PC-9 (cell line): ENCODE results near the gene PTPRC. TPM values are rescaled to one million over a fixed set of nuclear protein-coding genes. Genes with fewer than 3 reads are reported as not detected.

Experiments used
- BruUV-seq: library from RNA; stranded (reverse); fragments of 400-500 nt; replicated peaks from 2 replicates; lab custom pipeline; 2021; lab: Mats Ljungman, UMichigan
- CTCF ChIA-PET: fragments of 300-600 bp; sonication (Branson Sonifier 250); formaldehyde crosslinking; loops from one replicate; lab custom pipeline; 2022; ENCODE audit warnings: antibody characterized with exemption; lab: Charles Lee
- POLR2A ChIA-PET: fragments of 300-600 bp; sonication (Branson Sonifier 250); formaldehyde crosslinking; loops from one replicate; lab custom pipeline; 2022; ENCODE audit warnings: antibody characterized with exemption; ENCODE audit not compliant: unreplicated experiment; lab: Charles Lee
- DNase-seq, 2 experiments: peaks; one replicate each; pipeline versions ENCODE4 v3.0.0 to v3.0.0-alpha.2; 2015 to 2022; ENCODE audit warnings: mixed read lengths in 1 of 2
- H2AFZ ChIP-seq: fragments of 200-600 bp; sonication (generic); 2 replicates; pipeline ENCODE4 v1.8.1; 2017; ENCODE audit warnings: antibody characterized with exemption
- H3F3A ChIP-seq: fragments of 200-600 bp; sonication (generic); 2 replicates; pipeline ENCODE4 v1.8.1; 2017; ENCODE audit warnings: antibody characterized with exemption, mild to moderate bottlenecking, low read depth; ENCODE audit not compliant: insufficient read depth
- H3K27ac ChIP-seq: fragments of 200-600 bp; sonication (generic); 2 replicates; pipeline ENCODE4 v1.6.1; 2016; ENCODE audit warnings: mixed run types
- H3K27me3 ChIP-seq: fragments of 200-600 bp; sonication (generic); 2 replicates; pipeline ENCODE4 v1.6.1; 2016; ENCODE audit warnings: low read depth, mixed run types; ENCODE audit not compliant: insufficient read depth
- H3K36me3 ChIP-seq: fragments of 200-600 bp; sonication (generic); 2 replicates; pipeline ENCODE4 v1.6.1; 2016; ENCODE audit warnings: low read depth, mixed run types
- H3K4me1 ChIP-seq: fragments of 200-600 bp; sonication (generic); replicated peaks from 2 replicates; pipeline ENCODE4 v1.6.1; 2016; ENCODE audit warnings: mixed run types; ENCODE audit not compliant: insufficient read depth
- H3K4me2 ChIP-seq: fragments of 200-600 bp; sonication (generic); 2 replicates; pipeline ENCODE4 v1.6.1; 2017; ENCODE audit warnings: mixed run types
- H3K4me3 ChIP-seq: fragments of 200-600 bp; sonication (generic); 2 replicates; pipeline ENCODE4 v1.6.1; 2016; ENCODE audit warnings: mixed run types
- H3K79me2 ChIP-seq: fragments of 200-600 bp; sonication (generic); 2 replicates; pipeline ENCODE4 v1.6.1; 2017; ENCODE audit warnings: low read depth, mixed run types
- H3K9me2 ChIP-seq: fragments of 200-600 bp; sonication (generic); 2 replicates; pipeline ENCODE4 v1.8.1; 2017; ENCODE audit warnings: mild to moderate bottlenecking; ENCODE audit not compliant: insufficient read depth
- H3K9me3 ChIP-seq: fragments of 200-600 bp; sonication (generic); 2 replicates; pipeline ENCODE4 v1.8.1; 2016; ENCODE audit warnings: low read depth; ENCODE audit not compliant: insufficient read depth
- H4K20me1 ChIP-seq: fragments of 200-600 bp; sonication (generic); 2 replicates; pipeline ENCODE4 v1.8.1; 2017; ENCODE audit not compliant: insufficient read depth
- CTCF ChIP-seq: fragments of 200-600 bp; sonication (generic); conservative IDR thresholded peaks from 2 replicates; pipeline ENCODE4 v1.6.1; 2017; ENCODE audit warnings: mixed run types, antibody characterized with exemption, mild to moderate bottlenecking, moderate library complexity
- EZH2 ChIP-seq: fragments of 200-600 bp; sonication (generic); IDR thresholded peaks from 2 replicates; pipeline ENCODE4 v1.8.0; 2017; ENCODE audit warnings: antibody characterized with exemption, low read depth
- intact Hi-C: fragments of 100-400 bp; cut with micrococcal nuclease; formaldehyde crosslinking; loops from one replicate; pipeline ENCODE4 v1.10.0; 2022; ENCODE audit not compliant: unreplicated experiment
- total RNA-seq: library from RNA; stranded (reverse); gene quantifications from 2 replicates; pipeline ENCODE4 v1.2.3, GENCODE V29; 2021

PTPRC gene
- total RNA-seq, 1 experiment from 2014 or later, result 0.79 TPM

- intact Hi-C loops, result no loop called here
- H3K9me3 ChIP-seq, result no peaks in the 10 kb centered on the region
- H2AFZ ChIP-seq, result no peak overlapping the region
- no peaks in the 10 kb centered on the region for H3F3A ChIP-seq
- peaks cover 5% of the 10 kb centered on the region; the same call in 1 of the 2 replicates for H3K9me2 ChIP-seq
- TF ChIP-seq CTCF, result no peak
- no peak for TF ChIP-seq EZH2
- no peaks in the 10 kb centered on the region for H3K36me3 ChIP-seq
- BruUV-seq, result no TSS peak
- H4K20me1 ChIP-seq, result no peaks in the 10 kb centered on the region
- no peak overlapping the region for H3K4me3 ChIP-seq
- H3K4me1 ChIP-seq, result no peaks in the 10 kb centered on the region
- POLR2A ChIA-PET, result no interaction called here
- DNase-seq, result no peak
- no peak overlapping the region for H3K27ac ChIP-seq
- CTCF ChIA-PET, result no interaction called here
- H3K4me2 ChIP-seq, result no peak overlapping the region
- H3K27me3 ChIP-seq, result no peaks in the 10 kb centered on the region
- H3K79me2 ChIP-seq, result no peaks in the 10 kb centered on the region
These were observed 137.8 kb downstream of the PTPRC start for GRCh38 chr1:198776602-198777029.

- DNase-seq, result no peak
- H2AFZ ChIP-seq, result no peak overlapping the region
- no peak overlapping the region for H3K27ac ChIP-seq
- H4K20me1 ChIP-seq, result no peaks in the 10 kb centered on the region
- no peaks in the 10 kb centered on the region for H3F3A ChIP-seq
- ChIA-PET POLR2A (interaction anchor here (0.5 kb wide), 1 partner anchor 1223 kb away, joined by 4 read pairs; no protein-coding TSS in a partner anchor), CTCF (no interaction called here)
- no TSS peak for BruUV-seq
- peaks cover 5% of the 10 kb centered on the region; the same call in 1 of the 2 replicates for H3K9me2 ChIP-seq
- H3K9me3 ChIP-seq, result no peaks in the 10 kb centered on the region
- intact Hi-C loops, result no loop called here
- H3K36me3 ChIP-seq, result no peaks in the 10 kb centered on the region
- H3K79me2 ChIP-seq, result no peaks in the 10 kb centered on the region
- H3K4me3 ChIP-seq, result no peak overlapping the region
- no peak overlapping the region for H3K4me2 ChIP-seq
- no peaks in the 10 kb centered on the region for H3K27me3 ChIP-seq
- no peak for TF ChIP-seq CTCF
- TF ChIP-seq EZH2, result no peak
- H3K4me1 ChIP-seq, result no peaks in the 10 kb centered on the region
These were observed 139.2 kb downstream of the PTPRC start for GRCh38 chr1:198778049-198778448.

GRCh38 chr1:198780376-198780775, 141.5 kb downstream of the PTPRC start:
- intact Hi-C loops, result no loop called here
- H2AFZ ChIP-seq, result no peak overlapping the region
- BruUV-seq, result no TSS peak
- no peaks in the 10 kb centered on the region for H3F3A ChIP-seq
- H4K20me1 ChIP-seq, result no peaks in the 10 kb centered on the region
- ChIA-PET CTCF (no interaction called here), POLR2A (no interaction called here)
- H3K4me2 ChIP-seq, result no peak overlapping the region
- no peak for TF ChIP-seq CTCF
- no peak for TF ChIP-seq EZH2
- DNase-seq, result no peak
- H3K9me2 ChIP-seq, result peaks cover 5% of the 10 kb centered on the region; the same call in 1 of the 2 replicates
- no peak overlapping the region for H3K4me3 ChIP-seq
- no peaks in the 10 kb centered on the region for H3K27me3 ChIP-seq
- no peaks in the 10 kb centered on the region for H3K36me3 ChIP-seq
- H3K9me3 ChIP-seq, result no peaks in the 10 kb centered on the region
- H3K4me1 ChIP-seq, result no peaks in the 10 kb centered on the region
- no peaks in the 10 kb centered on the region for H3K79me2 ChIP-seq
- no peak overlapping the region for H3K27ac ChIP-seq
